ENCODE data around the gene PRDM10. TPM values are rescaled to one million over a fixed set of nuclear protein-coding genes. Genes with fewer than 3 reads are reported as not detected.

The PRDM10 gene
- 7.0 TPM for polyA plus RNA-seq (2013, experiment 1 of 2)
- 6.5 TPM for polyA plus RNA-seq (2013, experiment 2 of 2)

- Histone ChIP-seq H3K4ac (ENCODE audit: low read depth, low read length) (peak within 1 kb of the TSS; percentile 95), H2BK15ac (replicated peaks; ENCODE audit: low read depth) (no peak within 1 kb of the TSS), H4K8ac (ENCODE audit: low read depth, low read length) (peak within 1 kb of the TSS; percentile 70), H3K4me3 (ENCODE audit: low read length) (peak within 1 kb of the TSS; percentile 74), H3K4me2 (ENCODE audit: low read length) (peak within 1 kb of the TSS; percentile 98), H3K56ac (ENCODE audit: low read length) (peak within 1 kb of the TSS; percentile 96), H3K27ac (ENCODE audit: low read depth, low read length) (peak within 1 kb of the TSS; percentile 98), H2BK120ac (ENCODE audit: low read depth, low read length) (peak within 1 kb of the TSS; percentile 82), H3K18ac (ENCODE audit: low read length) (peak within 1 kb of the TSS; percentile 98), H3K23ac (ENCODE audit: low read length) (peak within 1 kb of the TSS; percentile 97), H3K79me1 (ENCODE audit: low read length) (peaks cover 8% of the 10 kb centered on the region), H2AK5ac (ENCODE audit: low read length) (no peak within 1 kb of the TSS), H3K36me3 (ENCODE audit: control insufficient read depth, insufficient read depth, low read length) (no peaks in the 10 kb centered on the region), H3K9ac (ENCODE audit: low read length) (peak within 1 kb of the TSS; percentile 93), H3K4me1 (ENCODE audit: control insufficient read depth, low read depth, low read length) (no peaks in the 10 kb centered on the region), H2BK5ac (ENCODE audit: low read length) (peak within 1 kb of the TSS; percentile 79), H3K79me2 (ENCODE audit: control insufficient read depth, insufficient read depth, low read length) (peaks cover 25% of the 10 kb centered on the region), H4K5ac (ENCODE audit: low read length) (peak within 1 kb of the TSS; percentile 59), H3K27me3 (ENCODE audit: insufficient read depth, low read length, poor library complexity) (no peaks in the 10 kb centered on the region)
- no CpG with 5 or more reads among the region's 33 CpGs for WGBS (ENCODE audit: extremely low coverage, insufficient coverage, low lambda C conversion rate)
- DNase-seq: no peak
Measured at GRCh38 chr11:130002352-130002845, at the start of gene PRDM10. TSS of gene PRDM10 (minus strand) at chr11:130002835. CDS start at chr11:129960964, 41,871 bp downstream.

GRCh38 chr11:130051082-130051481, 48.4 kb upstream of the PRDM10 start:
- no peaks in the 10 kb centered on the region for H3K79me1 ChIP-seq (ENCODE audit: low read length)
- H2BK120ac ChIP-seq (ENCODE audit: low read depth, low read length): no peak overlapping the region
- no peak overlapping the region for H3K56ac ChIP-seq (ENCODE audit: low read length)
- no peak overlapping the region for H2BK15ac ChIP-seq (replicated peaks; ENCODE audit: low read depth)
- H3K79me2 ChIP-seq (ENCODE audit: control insufficient read depth, insufficient read depth, low read length): no peaks in the 10 kb centered on the region
- no peak overlapping the region for H4K8ac ChIP-seq (ENCODE audit: low read depth, low read length)
- no peak overlapping the region for H3K27ac ChIP-seq (ENCODE audit: low read depth, low read length)
- H2AK5ac ChIP-seq (ENCODE audit: low read length): no peak overlapping the region
- no peaks in the 10 kb centered on the region for H3K27me3 ChIP-seq (ENCODE audit: insufficient read depth, low read length, poor library complexity)
- no peak overlapping the region for H3K4ac ChIP-seq (ENCODE audit: low read depth, low read length)
- no peak for DNase-seq
- no peak overlapping the region for H2BK5ac ChIP-seq (ENCODE audit: low read length)
- no peak overlapping the region for H4K5ac ChIP-seq (ENCODE audit: low read length)
- H3K4me1 ChIP-seq (ENCODE audit: control insufficient read depth, low read depth, low read length): no peaks in the 10 kb centered on the region
- no peak overlapping the region for H3K23ac ChIP-seq (ENCODE audit: low read length)
- H3K4me3 ChIP-seq (ENCODE audit: low read length): no peak overlapping the region
- no peak overlapping the region for H3K4me2 ChIP-seq (ENCODE audit: low read length)
- WGBS (ENCODE audit: extremely low coverage, insufficient coverage, low lambda C conversion rate): no CpG with 5 or more reads among the region's 1 CpG
- H3K18ac ChIP-seq (ENCODE audit: low read length): no peak overlapping the region
- H3K9ac ChIP-seq (ENCODE audit: low read length): no peak overlapping the region
- no peaks in the 10 kb centered on the region for H3K36me3 ChIP-seq (ENCODE audit: control insufficient read depth, insufficient read depth, low read length)

GRCh38 chr11:130050257-130050656, 47.6 kb upstream of the PRDM10 start:
- no peak overlapping the region for H4K5ac ChIP-seq (ENCODE audit: low read length)
- no peaks in the 10 kb centered on the region for H3K79me1 ChIP-seq (ENCODE audit: low read length)
- no peak overlapping the region for H3K18ac ChIP-seq (ENCODE audit: low read length)
- no peak overlapping the region for H3K4me3 ChIP-seq (ENCODE audit: low read length)
- H3K9ac ChIP-seq (ENCODE audit: low read length): no peak overlapping the region
- H2BK120ac ChIP-seq (ENCODE audit: low read depth, low read length): no peak overlapping the region
- WGBS (ENCODE audit: extremely low coverage, insufficient coverage, low lambda C conversion rate): no CpG with 5 or more reads among the region's 2 CpGs
- no peak overlapping the region for H3K23ac ChIP-seq (ENCODE audit: low read length)
- no peaks in the 10 kb centered on the region for H3K36me3 ChIP-seq (ENCODE audit: control insufficient read depth, insufficient read depth, low read length)
- DNase-seq: peak; percentile 27
- H4K8ac ChIP-seq (ENCODE audit: low read depth, low read length): no peak overlapping the region
- no peak overlapping the region for H3K27ac ChIP-seq (ENCODE audit: low read depth, low read length)
- H2BK15ac ChIP-seq (replicated peaks; ENCODE audit: low read depth): no peak overlapping the region
- no peak overlapping the region for H2AK5ac ChIP-seq (ENCODE audit: low read length)
- H3K4ac ChIP-seq (ENCODE audit: low read depth, low read length): no peak overlapping the region
- no peaks in the 10 kb centered on the region for H3K27me3 ChIP-seq (ENCODE audit: insufficient read depth, low read length, poor library complexity)
- H3K4me1 ChIP-seq (ENCODE audit: control insufficient read depth, low read depth, low read length): no peaks in the 10 kb centered on the region
- no peak overlapping the region for H2BK5ac ChIP-seq (ENCODE audit: low read length)
- H3K56ac ChIP-seq (ENCODE audit: low read length): no peak overlapping the region
- H3K4me2 ChIP-seq (ENCODE audit: low read length): no peak overlapping the region
- H3K79me2 ChIP-seq (ENCODE audit: control insufficient read depth, insufficient read depth, low read length): no peaks in the 10 kb centered on the region

GRCh38 chr11:130049328-130049771, 46.7 kb upstream of the PRDM10 start:
- Histone ChIP-seq H4K5ac (ENCODE audit: low read length) (no peak overlapping the region), H2BK120ac (ENCODE audit: low read depth, low read length) (no peak overlapping the region), H2BK15ac (replicated peaks; ENCODE audit: low read depth) (no peak overlapping the region), H3K18ac (ENCODE audit: low read length) (no peak overlapping the region), H3K36me3 (ENCODE audit: control insufficient read depth, insufficient read depth, low read length) (no peaks in the 10 kb centered on the region), H3K79me1 (ENCODE audit: low read length) (no peaks in the 10 kb centered on the region), H2BK5ac (ENCODE audit: low read length) (no peak overlapping the region), H4K8ac (ENCODE audit: low read depth, low read length) (no peak overlapping the region), H3K27me3 (ENCODE audit: insufficient read depth, low read length, poor library complexity) (no peaks in the 10 kb centered on the region), H3K56ac (ENCODE audit: low read length) (no peak overlapping the region), H3K4ac (ENCODE audit: low read depth, low read length) (no peak overlapping the region), H3K27ac (ENCODE audit: low read depth, low read length) (no peak overlapping the region), H3K79me2 (ENCODE audit: control insufficient read depth, insufficient read depth, low read length) (no peaks in the 10 kb centered on the region), H2AK5ac (ENCODE audit: low read length) (no peak overlapping the region), H3K23ac (ENCODE audit: low read length) (no peak overlapping the region), H3K4me2 (ENCODE audit: low read length) (no peak overlapping the region), H3K9ac (ENCODE audit: low read length) (no peak overlapping the region), H3K4me1 (ENCODE audit: control insufficient read depth, low read depth, low read length) (no peaks in the 10 kb centered on the region), H3K4me3 (ENCODE audit: low read length) (no peak overlapping the region)
- no peak for DNase-seq
- no CpG with 5 or more reads among the region's 1 CpG for WGBS (ENCODE audit: extremely low coverage, insufficient coverage, low lambda C conversion rate)

- H2AK5ac ChIP-seq (ENCODE audit: low read length): no peak overlapping the region
- no peaks in the 10 kb centered on the region for H3K36me3 ChIP-seq (ENCODE audit: control insufficient read depth, insufficient read depth, low read length)
- H3K27ac ChIP-seq (ENCODE audit: low read depth, low read length): no peak overlapping the region
- no peak overlapping the region for H3K4ac ChIP-seq (ENCODE audit: low read depth, low read length)
- H3K4me3 ChIP-seq (ENCODE audit: low read length): no peak overlapping the region
- no peak overlapping the region for H3K9ac ChIP-seq (ENCODE audit: low read length)
- WGBS (ENCODE audit: extremely low coverage, insufficient coverage, low lambda C conversion rate): no CpG with 5 or more reads among the region's 1 CpG
- H2BK120ac ChIP-seq (ENCODE audit: low read depth, low read length): no peak overlapping the region
- no peaks in the 10 kb centered on the region for H3K27me3 ChIP-seq (ENCODE audit: insufficient read depth, low read length, poor library complexity)
- no peak overlapping the region for H3K23ac ChIP-seq (ENCODE audit: low read length)
- H4K8ac ChIP-seq (ENCODE audit: low read depth, low read length): no peak overlapping the region
- H3K56ac ChIP-seq (ENCODE audit: low read length): no peak overlapping the region
- no peaks in the 10 kb centered on the region for H3K79me1 ChIP-seq (ENCODE audit: low read length)
- no peaks in the 10 kb centered on the region for H3K4me1 ChIP-seq (ENCODE audit: control insufficient read depth, low read depth, low read length)
- H3K79me2 ChIP-seq (ENCODE audit: control insufficient read depth, insufficient read depth, low read length): no peaks in the 10 kb centered on the region
- H3K18ac ChIP-seq (ENCODE audit: low read length): no peak overlapping the region
- H2BK15ac ChIP-seq (replicated peaks; ENCODE audit: low read depth): no peak overlapping the region
- no peak for DNase-seq
- H4K5ac ChIP-seq (ENCODE audit: low read length): no peak overlapping the region
- no peak overlapping the region for H2BK5ac ChIP-seq (ENCODE audit: low read length)
- no peak overlapping the region for H3K4me2 ChIP-seq (ENCODE audit: low read length)
Measured at GRCh38 chr11:130047141-130047540, 44.5 kb upstream of the PRDM10 start.

GRCh38 chr11:130043575-130043974, 40.9 kb upstream of the PRDM10 start:
- no peak overlapping the region for H2BK120ac ChIP-seq (ENCODE audit: low read depth, low read length)
- no peak overlapping the region for H4K8ac ChIP-seq (ENCODE audit: low read depth, low read length)
- H3K56ac ChIP-seq (ENCODE audit: low read length): no peak overlapping the region
- WGBS (ENCODE audit: extremely low coverage, insufficient coverage, low lambda C conversion rate): no CpG with 5 or more reads among the region's 5 CpGs
- DNase-seq: no peak
- no peak overlapping the region for H3K4me3 ChIP-seq (ENCODE audit: low read length)
- no peak overlapping the region for H3K9ac ChIP-seq (ENCODE audit: low read length)
- H3K23ac ChIP-seq (ENCODE audit: low read length): no peak overlapping the region
- no peak overlapping the region for H3K27ac ChIP-seq (ENCODE audit: low read depth, low read length)
- no peaks in the 10 kb centered on the region for H3K79me2 ChIP-seq (ENCODE audit: control insufficient read depth, insufficient read depth, low read length)
- no peak overlapping the region for H2BK5ac ChIP-seq (ENCODE audit: low read length)
- H3K79me1 ChIP-seq (ENCODE audit: low read length): no peaks in the 10 kb centered on the region
- H2BK15ac ChIP-seq (replicated peaks; ENCODE audit: low read depth): no peak overlapping the region
- H2AK5ac ChIP-seq (ENCODE audit: low read length): no peak overlapping the region
- H3K4me1 ChIP-seq (ENCODE audit: control insufficient read depth, low read depth, low read length): no peaks in the 10 kb centered on the region
- H3K27me3 ChIP-seq (ENCODE audit: insufficient read depth, low read length, poor library complexity): no peaks in the 10 kb centered on the region
- H3K4me2 ChIP-seq (ENCODE audit: low read length): no peak overlapping the region
- no peaks in the 10 kb centered on the region for H3K36me3 ChIP-seq (ENCODE audit: control insufficient read depth, insufficient read depth, low read length)
- H3K18ac ChIP-seq (ENCODE audit: low read length): no peak overlapping the region
- H4K5ac ChIP-seq (ENCODE audit: low read length): no peak overlapping the region
- H3K4ac ChIP-seq (ENCODE audit: low read depth, low read length): no peak overlapping the region
